IMR-90 (cell line): ENCODE data around the gene IQGAP2. TPM values are rescaled to one million over a fixed set of nuclear protein-coding genes. Genes with fewer than 3 reads are reported as not detected.

Experiments
- ATAC-seq: fragments of 200-7000 bp; cut with Tn5 transposase; 2 replicates; pipeline ENCODE4 v1.9.1; 2020; ENCODE audit warnings: low read depth, mild to moderate bottlenecking, moderate library complexity
- BruUV-seq: library from RNA; stranded (reverse); fragments of 400-500 nt; replicated peaks from 2 replicates; lab custom pipeline; 2021; lab: Mats Ljungman, UMichigan
- CTCF ChIA-PET: fragments of 300-600 bp; formaldehyde crosslinking; extraction: SDS; loops from one replicate; lab custom pipeline; 2021; ENCODE audit warnings: antibody characterized with exemption; lab: Yijun Ruan, JAX
- POLR2A ChIA-PET: fragments of 300-600 bp; sonication (Branson Sonifier 250); formaldehyde crosslinking; loops from one replicate; lab custom pipeline; 2022; ENCODE audit warnings: antibody characterized with exemption; ENCODE audit not compliant: unreplicated experiment; lab: Charles Lee
- DNase-seq: peaks from one replicate; pipeline ENCODE4 v3.0.0; 2013
- H2AFZ ChIP-seq: replicated peaks from 2 replicates; pipeline ENCODE3; 2013; ENCODE audit warnings: low read length, mild to moderate bottlenecking; ENCODE audit not compliant: poor library complexity
- H2AK5ac ChIP-seq: 2 replicates; pipeline ENCODE4 v1.6.1; 2013; ENCODE audit warnings: low read depth, low read length, inconsistent platforms
- H2AK9ac ChIP-seq: replicated peaks from 2 replicates; pipeline ENCODE3; 2013; ENCODE audit warnings: mild to moderate bottlenecking, low read depth, low read length, moderate library complexity; ENCODE audit not compliant: poor library complexity
- H2BK120ac ChIP-seq: 2 replicates; pipeline ENCODE4 v1.6.1; 2013; ENCODE audit warnings: low read depth, low read length, inconsistent platforms
- H2BK15ac ChIP-seq: 3 replicates; pipeline ENCODE4 v1.6.1; 2013; ENCODE audit warnings: low read depth, low read length, inconsistent platforms
- H2BK20ac ChIP-seq: 2 replicates; pipeline ENCODE4 v1.6.1; 2013; ENCODE audit warnings: low read depth, mild to moderate bottlenecking, inconsistent platforms, low read length, moderate library complexity
- H2BK5ac ChIP-seq: 2 replicates; pipeline ENCODE4 v1.6.1; 2013; ENCODE audit warnings: mild to moderate bottlenecking, low read depth, low read length, inconsistent platforms; ENCODE audit not compliant: poor library complexity, severe bottlenecking
- H3K14ac ChIP-seq: replicated peaks from 2 replicates; pipeline ENCODE4 v1.6.1; 2013; ENCODE audit warnings: low read depth, low read length, inconsistent platforms
- H3K18ac ChIP-seq: 2 replicates; pipeline ENCODE4 v1.6.1; 2013; ENCODE audit warnings: low read depth, low read length, control low read depth
- H3K23ac ChIP-seq: 2 replicates; pipeline ENCODE4 v1.6.1; 2013; ENCODE audit warnings: low read depth, low read length, inconsistent platforms
- H3K27ac ChIP-seq: 2 replicates; pipeline ENCODE4 v1.5.1; 2013; ENCODE audit warnings: mild to moderate bottlenecking, control low read depth, low read length; ENCODE audit not compliant: insufficient read depth
- H3K27me3 ChIP-seq: 2 replicates; pipeline ENCODE4 v1.6.1; 2013; ENCODE audit warnings: low read length; ENCODE audit not compliant: control insufficient read depth, insufficient read depth
- H3K36me3 ChIP-seq: 2 replicates; pipeline ENCODE4 v1.6.1; 2013; ENCODE audit warnings: low read length, mixed read lengths; ENCODE audit not compliant: control insufficient read depth, insufficient read depth
- H3K4ac ChIP-seq: 2 replicates; pipeline ENCODE4 v1.6.1; 2013; ENCODE audit warnings: low read depth, low read length, inconsistent platforms
- H3K4me1 ChIP-seq: 2 replicates; pipeline ENCODE4 v1.6.1; 2013; ENCODE audit warnings: low read length, mixed read lengths; ENCODE audit not compliant: control insufficient read depth, insufficient read depth
- H3K4me2 ChIP-seq: 2 replicates; pipeline ENCODE4 v1.6.1; 2013; ENCODE audit warnings: low read depth, mild to moderate bottlenecking, control low read depth, low read length, moderate library complexity
- H3K4me3 ChIP-seq: 2 replicates; pipeline ENCODE4 v1.5.1; 2013; ENCODE audit warnings: low read depth, mild to moderate bottlenecking, control low read depth, low read length, moderate library complexity; ENCODE audit not compliant: insufficient read depth
- H3K56ac ChIP-seq: 2 replicates; pipeline ENCODE4 v1.6.1; 2013; ENCODE audit warnings: low read length, inconsistent platforms; ENCODE audit not compliant: insufficient read depth; ENCODE audit errors: extremely low read depth
- H3K79me1 ChIP-seq, 2 experiments: 2 replicates each; pipeline ENCODE4 v1.6.1; 2013; ENCODE audit warnings: low read length in 2 of 2, inconsistent platforms in 1 of 2, low read depth in 1 of 2
- H3K9ac ChIP-seq: 2 replicates; pipeline ENCODE4 v1.6.1; 2013; ENCODE audit warnings: low read depth, low read length, control low read depth
- H3K9me1 ChIP-seq: 2 replicates; pipeline ENCODE4 v1.6.1; 2013; ENCODE audit warnings: low read length, inconsistent platforms; ENCODE audit not compliant: insufficient read depth
- H3K9me3 ChIP-seq: 2 replicates; pipeline ENCODE4 v1.6.1; 2013; ENCODE audit warnings: low read length; ENCODE audit not compliant: control insufficient read depth, insufficient read depth
- H4K20me1 ChIP-seq: 2 replicates; pipeline ENCODE4 v1.6.1; 2013; ENCODE audit warnings: low read length, inconsistent platforms; ENCODE audit not compliant: insufficient read depth
- H4K5ac ChIP-seq: 2 replicates; pipeline ENCODE4 v1.6.1; 2013; ENCODE audit warnings: mild to moderate bottlenecking, low read depth, low read length, control low read depth
- H4K8ac ChIP-seq, 2 experiments: 2 replicates each; pipeline ENCODE4 v1.6.1; 2013; ENCODE audit warnings: low read depth in 2 of 2, low read length in 2 of 2, control low read depth in 1 of 2, inconsistent platforms in 1 of 2
- H4K91ac ChIP-seq: 2 replicates; pipeline ENCODE4 v1.6.1; 2013; ENCODE audit warnings: low read depth, low read length, inconsistent platforms; ENCODE audit not compliant: insufficient read depth
- BHLHE40 ChIP-seq: fragments of 150-350 bp; IDR thresholded peaks from 2 replicates; pipeline ENCODE4 v1.6.1; 2016; ENCODE audit warnings: mild to moderate bottlenecking, low read depth, low read length
- CEBPB ChIP-seq: IDR thresholded peaks from 2 replicates; pipeline ENCODE4 v1.6.1; 2012; ENCODE audit warnings: low read depth, low read length, improper control_type of control experiment
- CHD1 ChIP-seq: IDR thresholded peaks from 2 replicates; pipeline ENCODE4 v1.6.1; 2012; ENCODE audit warnings: low read depth, low read length, improper control_type of control experiment
- FOS ChIP-seq: fragments of 150-350 bp; IDR thresholded peaks from 2 replicates; pipeline ENCODE4 v1.6.1; 2016; ENCODE audit warnings: low read depth, low read length
- MAFK ChIP-seq: IDR thresholded peaks from 2 replicates; pipeline ENCODE4 v1.6.1; 2012; ENCODE audit warnings: low read depth, low read length, improper control_type of control experiment
- MAZ ChIP-seq: IDR thresholded peaks from 2 replicates; pipeline ENCODE4 v1.6.1; 2012; ENCODE audit warnings: low read depth, mild to moderate bottlenecking, low read length, improper control_type of control experiment, moderate library complexity, borderline replicate concordance
- MXI1 ChIP-seq: IDR thresholded peaks from 2 replicates; pipeline ENCODE4 v1.6.1; 2012; ENCODE audit warnings: low read depth, mild to moderate bottlenecking, low read length, moderate library complexity, borderline replicate concordance
- NFE2L2 ChIP-seq: fragments of 150-350 bp; IDR thresholded peaks from 2 replicates; pipeline ENCODE4 v1.6.1; 2016; ENCODE audit warnings: low read depth, mild to moderate bottlenecking, low read length
- POLR2A ChIP-seq: IDR thresholded peaks from 2 replicates; pipeline ENCODE4 v1.6.1; 2012; ENCODE audit warnings: mild to moderate bottlenecking, low read depth, low read length
- RAD21 ChIP-seq: IDR thresholded peaks from 2 replicates; pipeline ENCODE4 v1.6.1; 2012; ENCODE audit warnings: low read length, improper control_type of control experiment
- RCOR1 ChIP-seq: IDR thresholded peaks from 2 replicates; pipeline ENCODE4 v1.6.1; 2012; ENCODE audit warnings: mild to moderate bottlenecking, low read length, improper control_type of control experiment; ENCODE audit not compliant: insufficient replicate concordance
- RFX5 ChIP-seq: IDR thresholded peaks from 2 replicates; pipeline ENCODE4 v1.8.0; 2012; ENCODE audit warnings: low read depth, mild to moderate bottlenecking, low read length, moderate library complexity
- SMC3 ChIP-seq: fragments of 150-350 bp; IDR thresholded peaks from 2 replicates; pipeline ENCODE4 v1.6.1; 2016; ENCODE audit warnings: low read depth, mild to moderate bottlenecking, antibody characterized with exemption, low read length, moderate library complexity
- WGBS, 2 experiments: methylation state at CpG; one replicate each; pipeline versions ENCODE4 v1.1.5 to v1.1.7; 2013; ENCODE audit warnings: missing lambda C conversion rate in 2 of 2; ENCODE audit not compliant: insufficient read length in 1 of 2; ENCODE audit errors: extremely low coverage in 2 of 2; 5-methylcytosine and 5-hydroxymethylcytosine counted together
- dilution Hi-C: fragments of 300-500 bp; cut with HindIII; formaldehyde crosslinking; loops from one replicate; pipeline ENCODE4 v1.14.3; 2018; ENCODE audit warnings: low sequenced_read_pairs; ENCODE audit not compliant: unreplicated experiment
- in situ Hi-C: fragments of 300-500 bp; cut with MboI; formaldehyde crosslinking; loops from 3 replicates; pipeline ENCODE4 v1.14.3; 2019; ENCODE audit warnings: low sequenced_read_pairs, inconsistent platforms, mixed read lengths
- intact Hi-C: fragments of 100-400 bp; cut with micrococcal nuclease; formaldehyde crosslinking; loops from 2 replicates; pipeline ENCODE4 v1.10.0; 2022
- polyA plus RNA-seq, 3 experiments: library from polyadenylated mRNA; depleted of rRNA; stranded (reverse); fragments of >200 nt; gene quantifications; 2 replicates each; pipeline ENCODE4 v1.2.3, GENCODE V29; 2012; ENCODE audit warnings: low replicate concordance in 1 of 3
- total RNA-seq: library from RNA; depleted of rRNA; stranded (reverse); fragments of >200 nt; gene quantifications from 2 replicates; pipeline ENCODE4 v1.2.3, GENCODE V29; 2012
- TF ChIP-seq, protein P1 (sequence below): conservative IDR thresholded peaks from 2 replicates; pipeline ENCODE4 v1.5.1; 2012; ENCODE audit warnings: mild to moderate bottlenecking, low read depth, low read length, improper control_type of control experiment
- TF ChIP-seq, protein P2 (sequence below): fragments of 150-350 bp; IDR thresholded peaks from 2 replicates; pipeline ENCODE4 v1.6.1; 2016; ENCODE audit warnings: low read depth, mild to moderate bottlenecking, low read length, moderate library complexity, borderline replicate concordance
- TF ChIP-seq, protein P3 (sequence below): fragments of 150-350 bp; IDR thresholded peaks from 2 replicates; pipeline ENCODE4 v1.6.1; 2017; ENCODE audit warnings: mild to moderate bottlenecking, antibody characterized with exemption, low read length, low read depth

Gene IQGAP2
- total and polyA plus RNA-seq, 2 of the 4 experiments (the other 2 are of a cell fraction), result 0.21 to 0.36 TPM

DNA sequence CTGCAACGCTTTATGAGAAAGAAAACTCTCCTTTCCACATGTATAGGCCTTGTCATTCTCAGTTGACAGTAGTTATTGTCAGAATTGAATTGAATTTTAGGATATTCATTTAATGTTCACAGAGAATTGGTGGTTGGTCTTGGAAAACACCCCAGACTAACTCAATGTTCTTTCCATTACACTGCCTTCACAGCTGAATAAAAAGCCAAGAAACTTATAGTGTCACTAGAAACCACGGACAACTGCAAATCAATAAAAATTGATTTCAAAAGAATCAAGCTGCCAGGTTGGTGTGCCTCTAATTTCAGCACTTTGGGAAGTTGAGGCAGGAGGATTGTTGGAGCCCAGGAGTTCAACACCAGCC is 38.9 kb upstream of the IQGAP2 start:
- WGBS, 2 experiments, result no CpG with 5 or more reads among the region's 2 CpGs
- BruUV-seq, result no TSS peak
- H2BK15ac ChIP-seq, result no peak overlapping the region
- H2AK9ac ChIP-seq, result no peak overlapping the region
- no peaks in the 10 kb centered on the region for H3K4me1 ChIP-seq
- no peak overlapping the region for H2AFZ ChIP-seq
- intact Hi-C loops, result no loop called here
- no peak overlapping the region for H3K9ac ChIP-seq
- H3K27ac ChIP-seq, result no peak overlapping the region
- POLR2A ChIA-PET, result no interaction called here
- H3K79me1 ChIP-seq, result no peaks in the 10 kb centered on the region
- no peak overlapping the region for H3K4me2 ChIP-seq
- H4K8ac ChIP-seq, result no peak overlapping the region
- no peak overlapping the region for H3K4me3 ChIP-seq
- no peak overlapping the region for H3K18ac ChIP-seq
- ATAC-seq (no peak), DNase-seq (no peak)
- TF ChIP-seq CHD1 (no peak), BHLHE40 (no peak), RFX5 (no peak), MAZ (no peak), FOS (no peak), RAD21 (no peak), POLR2A (no peak), MAFK (no peak), MXI1 (no peak), RCOR1 (no peak), CEBPB (no peak), NFE2L2 (no peak), SMC3 (no peak)
- TF ChIP-seq, protein P1, sequence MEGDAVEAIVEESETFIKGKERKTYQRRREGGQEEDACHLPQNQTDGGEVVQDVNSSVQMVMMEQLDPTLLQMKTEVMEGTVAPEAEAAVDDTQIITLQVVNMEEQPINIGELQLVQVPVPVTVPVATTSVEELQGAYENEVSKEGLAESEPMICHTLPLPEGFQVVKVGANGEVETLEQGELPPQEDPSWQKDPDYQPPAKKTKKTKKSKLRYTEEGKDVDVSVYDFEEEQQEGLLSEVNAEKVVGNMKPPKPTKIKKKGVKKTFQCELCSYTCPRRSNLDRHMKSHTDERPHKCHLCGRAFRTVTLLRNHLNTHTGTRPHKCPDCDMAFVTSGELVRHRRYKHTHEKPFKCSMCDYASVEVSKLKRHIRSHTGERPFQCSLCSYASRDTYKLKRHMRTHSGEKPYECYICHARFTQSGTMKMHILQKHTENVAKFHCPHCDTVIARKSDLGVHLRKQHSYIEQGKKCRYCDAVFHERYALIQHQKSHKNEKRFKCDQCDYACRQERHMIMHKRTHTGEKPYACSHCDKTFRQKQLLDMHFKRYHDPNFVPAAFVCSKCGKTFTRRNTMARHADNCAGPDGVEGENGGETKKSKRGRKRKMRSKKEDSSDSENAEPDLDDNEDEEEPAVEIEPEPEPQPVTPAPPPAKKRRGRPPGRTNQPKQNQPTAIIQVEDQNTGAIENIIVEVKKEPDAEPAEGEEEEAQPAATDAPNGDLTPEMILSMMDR, result no peak
- TF ChIP-seq, protein P2, sequence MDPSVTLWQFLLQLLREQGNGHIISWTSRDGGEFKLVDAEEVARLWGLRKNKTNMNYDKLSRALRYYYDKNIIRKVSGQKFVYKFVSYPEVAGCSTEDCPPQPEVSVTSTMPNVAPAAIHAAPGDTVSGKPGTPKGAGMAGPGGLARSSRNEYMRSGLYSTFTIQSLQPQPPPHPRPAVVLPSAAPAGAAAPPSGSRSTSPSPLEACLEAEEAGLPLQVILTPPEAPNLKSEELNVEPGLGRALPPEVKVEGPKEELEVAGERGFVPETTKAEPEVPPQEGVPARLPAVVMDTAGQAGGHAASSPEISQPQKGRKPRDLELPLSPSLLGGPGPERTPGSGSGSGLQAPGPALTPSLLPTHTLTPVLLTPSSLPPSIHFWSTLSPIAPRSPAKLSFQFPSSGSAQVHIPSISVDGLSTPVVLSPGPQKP, result no peak
- TF ChIP-seq, protein P3, sequence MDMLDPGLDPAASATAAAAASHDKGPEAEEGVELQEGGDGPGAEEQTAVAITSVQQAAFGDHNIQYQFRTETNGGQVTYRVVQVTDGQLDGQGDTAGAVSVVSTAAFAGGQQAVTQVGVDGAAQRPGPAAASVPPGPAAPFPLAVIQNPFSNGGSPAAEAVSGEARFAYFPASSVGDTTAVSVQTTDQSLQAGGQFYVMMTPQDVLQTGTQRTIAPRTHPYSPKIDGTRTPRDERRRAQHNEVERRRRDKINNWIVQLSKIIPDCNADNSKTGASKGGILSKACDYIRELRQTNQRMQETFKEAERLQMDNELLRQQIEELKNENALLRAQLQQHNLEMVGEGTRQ, result no peak
- peaks cover 10% of the 10 kb centered on the region for H3K27me3 ChIP-seq
- no peak overlapping the region for H4K91ac ChIP-seq
- no peak overlapping the region for H2AK5ac ChIP-seq
- no peak overlapping the region for H2BK20ac ChIP-seq
- H3K9me3 ChIP-seq, result no peaks in the 10 kb centered on the region
- no peak overlapping the region for H3K4ac ChIP-seq
- H3K23ac ChIP-seq, result no peak overlapping the region
- no peak overlapping the region for H2BK120ac ChIP-seq
- H4K5ac ChIP-seq, result no peak overlapping the region
- CTCF ChIA-PET, result interaction anchor here (0.6 kb wide), 1 partner anchor 20 kb away, joined by 3 read pairs; no protein-coding TSS in a partner anchor
- dilution Hi-C loops, result no loop called here
- H4K20me1 ChIP-seq, result no peaks in the 10 kb centered on the region
- no peaks in the 10 kb centered on the region for H3K36me3 ChIP-seq
- H3K9me1 ChIP-seq, result no peaks in the 10 kb centered on the region
- no peak overlapping the region for H3K14ac ChIP-seq
- no peak overlapping the region for H3K56ac ChIP-seq
- in situ Hi-C loops, result no loop called here
- H2BK5ac ChIP-seq, result no peak overlapping the region
